GM12875 (cell line): ENCODE data around the gene PDE6A.

Source experiments
- H3K4me3 ChIP-seq: one replicate; pipeline ENCODE4 v1.5.1; 2011; ENCODE audit warnings: low read depth, low read length, control low read depth
- TF ChIP-seq, protein P1 (sequence below): IDR thresholded peaks from 2 replicates; pipeline ENCODE4 v1.5.1; 2011; ENCODE audit warnings: low read depth, mild to moderate bottlenecking, control low read depth, inconsistent platforms, low read length, moderate library complexity, borderline replicate concordance; ENCODE audit not compliant: insufficient read depth

PDE6A gene

DNA sequence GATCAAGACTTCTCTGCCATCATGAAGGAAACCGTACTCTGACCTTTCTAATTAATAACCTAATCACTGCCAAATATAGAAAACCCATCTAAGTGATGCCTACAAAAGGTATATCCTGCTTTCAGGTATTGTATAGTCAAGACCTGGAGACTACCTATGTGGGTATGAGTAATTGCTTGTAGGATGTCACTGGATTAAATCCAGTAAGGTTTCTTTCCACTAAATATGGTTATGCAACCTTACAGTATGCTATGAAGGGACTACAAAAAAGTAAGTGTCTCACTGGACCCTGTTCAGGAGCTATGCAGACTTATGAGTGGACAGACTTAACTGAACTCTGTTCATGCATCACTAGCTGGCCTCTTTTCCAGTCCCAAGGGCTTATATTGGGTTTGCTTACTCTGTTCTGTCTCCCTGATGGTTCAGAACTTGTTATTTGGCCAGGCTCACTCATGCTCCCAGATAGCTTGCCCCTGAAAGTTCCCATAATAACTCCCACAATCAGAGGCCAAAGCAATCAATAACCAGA is 51.1 kb downstream of the PDE6A start:
- H3K4me3 ChIP-seq, result no peak overlapping the region
- TF ChIP-seq, protein P1, sequence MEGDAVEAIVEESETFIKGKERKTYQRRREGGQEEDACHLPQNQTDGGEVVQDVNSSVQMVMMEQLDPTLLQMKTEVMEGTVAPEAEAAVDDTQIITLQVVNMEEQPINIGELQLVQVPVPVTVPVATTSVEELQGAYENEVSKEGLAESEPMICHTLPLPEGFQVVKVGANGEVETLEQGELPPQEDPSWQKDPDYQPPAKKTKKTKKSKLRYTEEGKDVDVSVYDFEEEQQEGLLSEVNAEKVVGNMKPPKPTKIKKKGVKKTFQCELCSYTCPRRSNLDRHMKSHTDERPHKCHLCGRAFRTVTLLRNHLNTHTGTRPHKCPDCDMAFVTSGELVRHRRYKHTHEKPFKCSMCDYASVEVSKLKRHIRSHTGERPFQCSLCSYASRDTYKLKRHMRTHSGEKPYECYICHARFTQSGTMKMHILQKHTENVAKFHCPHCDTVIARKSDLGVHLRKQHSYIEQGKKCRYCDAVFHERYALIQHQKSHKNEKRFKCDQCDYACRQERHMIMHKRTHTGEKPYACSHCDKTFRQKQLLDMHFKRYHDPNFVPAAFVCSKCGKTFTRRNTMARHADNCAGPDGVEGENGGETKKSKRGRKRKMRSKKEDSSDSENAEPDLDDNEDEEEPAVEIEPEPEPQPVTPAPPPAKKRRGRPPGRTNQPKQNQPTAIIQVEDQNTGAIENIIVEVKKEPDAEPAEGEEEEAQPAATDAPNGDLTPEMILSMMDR, result no peak

DNA sequence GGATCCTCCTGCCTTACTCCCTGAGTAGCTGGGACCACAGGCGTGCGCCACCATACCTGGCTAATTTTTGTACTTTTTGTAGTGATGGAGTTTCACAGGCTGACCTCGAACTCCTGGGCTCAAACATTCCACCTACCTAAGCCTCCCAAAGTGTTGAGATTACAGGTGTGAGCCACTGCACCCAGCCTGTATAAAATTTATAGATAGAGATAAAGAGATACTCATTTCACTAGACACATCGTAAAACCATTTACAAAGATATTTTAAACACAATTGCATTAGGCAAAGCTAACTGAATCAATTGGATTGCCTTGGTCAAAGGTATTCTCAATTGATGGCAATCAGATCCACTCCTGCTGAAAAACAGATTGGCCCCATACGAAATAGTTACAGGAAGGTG is 52.0 kb downstream of the PDE6A start:
- TF ChIP-seq, protein P1, result no peak
- H3K4me3 ChIP-seq, result no peak overlapping the region

DNA sequence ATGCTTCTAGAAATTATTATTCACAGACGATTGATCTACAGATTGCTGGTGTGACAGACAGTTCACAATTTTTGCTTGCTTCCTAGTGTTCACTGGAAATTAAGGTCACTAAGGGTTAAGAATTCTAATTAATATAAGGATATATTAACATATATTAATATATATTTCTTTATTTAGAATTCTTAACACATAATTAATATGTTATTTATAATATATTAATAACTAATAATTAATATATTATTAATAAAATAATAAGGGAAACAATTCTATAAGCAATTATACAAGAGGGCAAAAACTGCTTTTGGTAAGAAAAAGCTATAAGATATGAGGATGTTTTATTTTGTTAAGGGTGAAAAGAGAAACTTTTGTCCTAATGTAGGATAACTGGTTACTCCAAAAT is 56.3 kb downstream of the PDE6A start:
- TF ChIP-seq, protein P1, result no peak
- no peak overlapping the region for H3K4me3 ChIP-seq

DNA sequence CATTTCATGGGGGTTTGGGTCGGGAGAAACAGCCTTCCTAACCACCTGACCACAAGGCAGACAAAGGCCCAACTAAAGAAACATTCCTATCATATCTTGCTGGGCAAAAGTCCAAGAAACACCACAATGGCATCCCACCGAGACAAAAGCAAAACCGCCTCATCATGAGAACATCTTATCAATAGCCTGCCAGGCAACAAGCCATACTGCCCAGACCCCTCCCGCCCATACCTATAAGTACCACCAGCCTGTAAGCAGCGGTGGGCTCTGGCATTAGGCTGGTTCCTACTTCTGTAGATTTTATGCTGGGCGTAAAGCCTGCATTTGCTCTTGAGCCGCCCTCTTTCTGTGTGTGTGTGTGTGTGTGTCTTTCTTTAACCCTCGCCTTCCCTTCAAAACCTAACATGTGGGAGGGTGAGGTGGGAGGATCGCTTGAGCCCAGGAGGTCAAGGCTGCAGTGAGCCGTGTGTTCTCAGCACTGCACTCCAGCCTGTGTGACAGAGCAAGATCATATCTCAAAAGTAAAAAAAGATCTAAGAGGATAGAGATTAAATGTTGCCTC is 56.9 kb downstream of the PDE6A start:
- no peak overlapping the region for H3K4me3 ChIP-seq
- TF ChIP-seq, protein P1, result no peak

DNA sequence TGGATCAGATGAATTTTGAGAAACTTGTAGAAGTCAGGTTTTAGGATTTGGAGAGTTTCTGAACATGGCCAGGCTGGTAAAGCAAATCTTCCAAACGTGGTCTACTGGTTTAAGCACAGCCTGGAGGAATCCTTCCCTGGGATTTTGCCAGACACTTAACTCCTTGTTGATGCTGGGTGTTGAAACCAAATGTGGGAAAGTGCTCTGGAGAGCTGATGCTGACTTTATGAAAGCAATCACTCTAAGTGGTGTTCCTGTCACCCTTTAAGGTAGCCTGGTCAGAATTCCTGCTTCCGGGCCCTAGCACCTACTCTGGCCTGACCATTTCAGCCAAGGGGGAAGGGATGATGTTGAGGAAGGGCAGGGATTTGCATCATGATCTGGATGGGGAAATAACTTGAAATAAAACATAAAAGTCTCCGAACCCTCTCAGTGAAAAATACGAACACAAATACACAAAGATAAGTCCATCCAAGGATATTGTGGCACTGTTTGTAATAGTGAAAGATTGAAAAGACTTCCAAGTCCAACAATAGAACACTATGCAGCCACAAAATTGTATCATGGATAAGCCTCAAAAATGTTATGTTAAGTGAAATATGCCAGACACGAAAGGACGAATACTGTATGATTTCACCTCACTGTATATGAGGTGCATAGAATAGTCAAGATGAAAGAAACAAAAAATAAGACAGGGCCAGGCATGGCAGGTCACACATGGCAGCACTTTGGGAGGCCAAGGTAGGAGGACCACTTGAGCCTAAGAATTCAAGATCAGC is 57.7 kb downstream of the PDE6A start:
- no peak overlapping the region for H3K4me3 ChIP-seq
- TF ChIP-seq, protein P1, result no peak

DNA sequence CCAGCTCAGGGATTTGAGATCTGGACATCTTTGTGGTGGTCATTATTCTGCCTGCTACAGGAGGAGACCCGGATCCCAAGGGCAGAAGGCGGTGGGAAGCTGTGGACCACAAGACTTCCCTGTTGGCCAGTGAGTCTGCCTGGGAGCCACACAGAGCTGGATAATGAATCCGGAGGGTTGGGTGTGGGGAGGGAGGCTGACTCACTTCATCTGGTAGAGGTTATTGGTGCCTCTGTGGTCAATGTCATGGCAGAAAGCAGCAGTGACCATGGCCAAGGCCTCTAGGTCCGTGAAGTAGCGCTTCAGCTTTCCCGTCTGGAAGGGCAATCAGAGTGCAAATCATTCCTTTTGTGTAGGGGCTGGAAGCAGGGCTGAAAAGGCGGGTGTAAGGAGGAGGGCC is 58.5 kb downstream of the PDE6A start:
- TF ChIP-seq, protein P1, result no peak
- H3K4me3 ChIP-seq, result no peak overlapping the region

DNA sequence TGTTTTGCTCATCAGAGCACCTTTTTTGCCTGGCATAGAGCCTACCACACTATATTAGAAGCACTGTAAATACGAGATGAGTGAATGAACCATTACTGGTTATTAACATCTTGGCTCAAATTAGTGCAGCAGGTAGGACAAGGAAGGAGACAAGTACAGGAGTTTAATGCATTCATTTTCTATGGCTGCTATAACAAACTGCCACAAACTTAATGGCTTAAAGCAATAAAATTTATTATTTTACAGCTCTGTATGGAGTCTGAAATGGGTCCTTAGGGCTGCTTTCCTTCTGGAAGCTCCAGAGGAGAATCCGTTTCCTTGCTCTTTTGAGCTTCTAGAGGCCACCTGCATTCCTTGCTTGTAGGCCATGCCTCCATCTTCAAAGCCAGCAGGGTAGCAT is 59.1 kb downstream of the PDE6A start:
- H3K4me3 ChIP-seq, result no peak overlapping the region
- TF ChIP-seq, protein P1, result no peak
